Medulla oblongata (tissue), 1 donor: ENCODE data around the gene PDE3A.
"Not testable (repeated sequence)": the region's sequence is repeated elsewhere in the genome, so short reads cannot be mapped to it uniquely, and the experiment has no call there.

Source experiments
- DNase-seq: peaks from one replicate; pipeline ENCODE4 v3.0.0-alpha.2; 2015; ENCODE audit errors: extremely low spot score

Gene PDE3A

DNA sequence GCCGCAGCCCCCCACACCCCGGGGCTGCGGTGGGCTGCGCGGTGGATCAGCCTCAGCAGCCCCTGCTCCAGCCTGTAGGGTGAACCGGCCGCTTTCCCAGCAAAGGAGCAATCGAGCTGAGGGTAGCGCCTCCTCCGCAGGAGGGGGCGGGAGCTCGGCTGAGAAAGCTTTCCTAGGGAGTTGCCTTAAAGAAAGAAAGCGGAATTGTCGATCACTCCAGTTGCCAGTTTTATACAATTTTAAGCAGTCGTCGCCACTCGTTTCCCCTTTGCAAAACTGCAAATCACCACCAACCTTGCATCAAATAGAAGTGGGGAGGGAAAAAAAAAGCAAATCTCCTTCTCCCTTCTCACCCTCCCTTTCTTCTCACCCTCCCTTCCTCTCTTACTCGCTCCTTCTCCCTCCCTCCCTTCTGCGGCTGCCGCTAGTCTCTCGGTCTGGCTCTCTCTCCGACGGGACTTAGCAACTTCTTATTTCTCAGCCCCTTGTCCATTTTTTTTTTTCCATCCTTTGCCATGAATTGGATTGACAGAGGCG lies at the start of gene PDE3A:
Gene PDE3A, plus strand, starts transcription at position 424 of the 537 bp plus-strand sequence. CDS start 748 bp downstream, outside the sequence.
- peak; percentile 70 for DNase-seq

DNA sequence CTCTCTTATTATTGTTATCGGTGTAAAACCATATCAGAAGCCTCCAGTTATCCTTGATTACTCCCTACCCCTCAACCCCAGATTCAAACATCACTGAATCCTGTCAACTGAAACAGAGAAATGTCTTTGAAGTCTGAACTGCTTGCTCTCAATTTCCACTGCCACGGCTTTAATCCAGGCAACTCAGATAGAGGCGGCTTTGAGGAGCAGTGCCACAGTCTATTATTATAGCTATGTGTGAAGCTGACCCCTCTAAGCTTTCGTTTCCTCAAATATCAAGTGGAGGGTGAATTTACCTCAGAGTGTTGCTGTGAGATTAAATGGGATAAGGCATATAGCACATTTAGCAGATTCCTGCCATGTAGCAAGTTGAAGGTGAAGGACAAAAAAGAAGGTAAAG lies 49.0 kb upstream of the PDE3A start:
- DNase-seq, result no peak

DNA sequence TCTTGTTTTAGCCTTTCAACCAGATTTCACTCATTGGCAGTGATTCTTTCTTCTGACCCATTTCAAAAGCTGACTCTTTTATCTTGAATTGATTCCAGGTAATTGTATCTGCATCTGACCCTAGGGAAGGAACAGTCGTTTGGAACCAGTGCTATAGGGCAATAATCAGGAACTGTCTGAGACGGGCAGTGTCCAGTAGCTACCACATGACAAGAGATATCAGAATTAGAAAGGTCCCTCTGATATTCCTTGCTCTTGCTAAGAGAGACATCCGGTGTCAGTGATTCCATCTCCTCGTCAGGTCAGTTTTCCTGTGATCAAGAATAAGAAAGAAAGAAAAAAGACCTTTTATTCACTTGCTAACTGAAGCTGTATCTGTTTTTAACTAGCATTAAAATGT lies 47.8 kb upstream of the PDE3A start:
- DNase-seq, result no peak

DNA sequence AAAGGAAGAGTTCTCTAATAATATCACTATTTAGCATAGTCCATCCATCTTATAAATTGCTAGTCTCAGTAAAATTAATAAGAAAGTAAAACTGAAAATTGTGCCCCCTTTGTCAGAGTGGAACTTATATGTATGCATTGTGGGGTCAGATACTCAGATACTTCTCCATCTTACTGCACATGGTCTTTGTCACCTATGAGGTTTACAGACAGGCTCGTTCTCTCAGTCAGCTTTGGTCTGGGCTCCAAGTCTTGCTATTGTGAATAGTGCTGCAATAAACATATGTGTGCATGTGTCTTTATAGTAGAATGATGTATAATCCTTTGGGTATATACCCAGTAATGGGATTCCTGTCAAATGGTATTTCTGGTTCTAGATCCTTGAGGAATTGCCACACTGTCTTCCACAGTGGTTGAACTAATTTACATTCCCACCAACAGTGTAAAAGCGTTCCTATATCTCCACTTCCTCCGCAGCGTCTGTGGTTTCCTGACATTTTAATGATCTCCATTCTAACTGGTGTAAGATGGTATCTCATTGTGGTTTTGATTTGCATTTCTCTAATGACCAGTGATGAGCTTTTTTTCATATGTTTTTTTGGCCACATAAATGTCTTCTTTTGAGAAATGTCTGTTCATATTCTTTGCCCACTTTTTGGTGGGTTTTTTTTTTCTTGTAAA lies 37.4 kb upstream of the PDE3A start:
- not testable (repeated sequence) for DNase-seq

DNA sequence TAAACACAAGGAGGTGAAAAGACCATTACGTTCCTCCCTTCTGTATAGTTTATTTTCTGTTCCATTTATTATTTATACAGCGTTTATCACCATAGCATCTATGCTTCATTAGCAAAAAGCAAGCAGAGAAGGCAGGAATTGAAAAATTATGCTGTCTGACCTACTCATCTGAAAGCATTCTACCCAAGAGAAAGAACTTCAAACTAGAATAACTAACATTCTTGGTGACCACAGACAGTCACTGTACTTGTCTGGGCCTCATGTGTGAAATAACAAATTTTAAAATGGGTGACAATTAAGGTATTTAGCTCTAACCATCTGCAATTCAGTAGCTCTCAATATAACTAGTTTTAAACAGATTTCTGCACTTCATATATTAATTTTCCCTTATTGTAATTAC lies 29.3 kb upstream of the PDE3A start:
- no peak for DNase-seq

DNA sequence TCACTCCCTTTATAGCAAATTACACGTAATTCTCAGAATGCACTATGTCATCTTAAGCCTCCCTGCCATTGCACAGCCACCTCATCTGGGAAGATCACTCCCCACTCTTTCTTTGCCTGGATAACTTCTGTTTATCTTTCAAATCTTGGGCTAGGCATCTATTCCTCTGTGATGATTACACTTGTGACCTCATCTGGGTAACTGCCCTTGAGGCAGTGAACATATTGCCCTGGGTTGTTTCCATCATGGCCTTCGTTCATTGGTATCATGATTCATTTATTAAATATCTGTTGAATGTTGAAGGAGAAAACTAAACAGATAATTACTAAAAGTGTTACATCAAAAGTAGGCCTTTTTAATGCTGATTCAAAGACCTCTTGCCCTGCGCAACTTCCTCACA lies 26.2 kb upstream of the PDE3A start:
- DNase-seq, result no peak

DNA sequence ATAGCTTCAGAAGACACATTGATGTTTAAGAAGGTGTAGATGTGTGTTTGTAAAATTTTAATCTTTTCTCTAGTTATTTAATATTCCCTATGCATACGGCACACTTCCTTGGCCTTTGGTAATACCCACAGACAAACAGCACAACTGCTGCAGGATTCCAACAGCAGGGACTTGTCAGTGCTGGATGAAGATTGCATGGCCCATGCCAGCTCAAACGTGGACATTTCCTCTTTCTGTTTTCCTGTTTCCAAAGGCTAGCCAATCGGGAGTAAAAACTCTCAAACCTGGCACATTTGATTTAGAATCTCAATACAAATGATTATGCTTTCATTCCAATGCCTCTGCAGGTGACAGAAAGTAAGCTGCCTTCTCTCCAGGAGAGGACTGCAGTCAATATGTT lies 22.5 kb upstream of the PDE3A start:
- DNase-seq, result no peak

DNA sequence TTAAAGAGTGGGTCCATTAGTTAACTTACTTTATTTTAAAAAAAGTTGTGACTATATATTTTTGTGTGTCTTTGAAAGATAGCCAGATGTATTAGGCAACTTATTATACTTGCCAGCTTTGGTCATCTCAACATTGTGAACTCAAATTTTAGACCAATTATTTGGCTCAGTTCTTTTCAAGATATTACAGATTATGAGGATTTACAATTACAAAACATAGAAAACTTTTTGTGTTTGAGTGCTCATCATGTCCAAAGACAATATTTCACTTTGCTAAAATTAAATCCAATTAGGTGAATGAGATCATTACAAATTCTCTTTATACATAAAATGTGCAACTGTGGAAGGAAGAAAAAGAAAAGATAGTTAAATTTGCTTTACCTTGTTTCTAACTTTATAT lies 18.3 kb upstream of the PDE3A start:
- DNase-seq, result no peak

DNA sequence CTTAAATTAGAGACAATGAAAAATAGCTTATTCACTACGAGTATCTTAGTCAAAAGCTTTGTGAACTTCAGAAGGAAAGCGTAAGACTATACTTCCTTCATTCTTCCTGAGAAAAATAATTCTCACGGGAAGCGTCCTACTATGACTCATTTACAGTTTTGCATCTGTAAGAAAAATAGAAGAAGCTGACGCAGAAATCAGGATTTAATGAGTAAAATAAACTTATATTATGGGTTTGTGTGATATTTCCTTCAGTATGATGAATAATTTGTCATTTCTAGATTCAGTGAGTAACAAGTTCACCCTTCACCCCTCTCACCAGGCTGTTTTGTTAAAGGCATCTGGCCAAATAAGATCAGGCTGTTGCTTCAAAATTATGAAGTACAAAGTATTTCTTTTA lies 17.8 kb upstream of the PDE3A start:
- DNase-seq, result no peak

DNA sequence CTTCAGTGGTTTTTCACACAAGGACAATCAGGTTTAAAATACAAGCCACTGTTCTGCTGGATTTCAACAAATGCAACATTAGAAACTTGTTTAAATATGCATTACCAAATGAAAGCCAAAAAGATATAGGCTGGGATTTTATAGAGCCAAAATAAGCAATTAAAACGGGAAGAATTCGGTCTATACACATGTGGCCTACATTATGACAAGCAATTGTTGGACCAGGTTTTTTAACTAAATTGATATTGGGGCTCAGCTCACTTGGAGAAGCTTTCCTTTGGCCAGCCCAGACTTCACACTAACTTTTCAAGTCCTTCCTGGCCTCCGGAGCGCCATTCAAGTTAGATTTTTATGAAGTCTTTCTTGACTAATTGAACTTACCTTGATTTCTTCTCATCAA lies 16.9 kb upstream of the PDE3A start:
- no peak for DNase-seq

DNA sequence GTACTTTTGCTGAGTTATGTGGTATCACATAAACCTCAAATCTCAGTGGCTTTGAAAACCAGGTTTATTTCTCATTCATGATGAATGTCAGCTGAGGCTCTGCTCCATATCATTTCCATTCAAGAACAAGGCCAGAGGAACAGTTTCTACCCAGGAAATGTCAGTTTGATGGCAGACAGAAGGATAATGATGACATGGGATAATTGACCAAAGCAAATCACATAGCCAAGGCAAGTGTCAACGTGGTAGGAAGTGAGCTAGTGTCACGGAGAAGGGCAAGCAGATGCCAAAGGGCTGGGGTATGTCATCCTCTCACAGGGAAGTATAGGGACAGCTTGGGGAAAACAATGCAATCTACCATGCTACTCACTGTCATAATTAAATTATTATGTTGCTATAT lies 12.3 kb upstream of the PDE3A start:
- no peak for DNase-seq

DNA sequence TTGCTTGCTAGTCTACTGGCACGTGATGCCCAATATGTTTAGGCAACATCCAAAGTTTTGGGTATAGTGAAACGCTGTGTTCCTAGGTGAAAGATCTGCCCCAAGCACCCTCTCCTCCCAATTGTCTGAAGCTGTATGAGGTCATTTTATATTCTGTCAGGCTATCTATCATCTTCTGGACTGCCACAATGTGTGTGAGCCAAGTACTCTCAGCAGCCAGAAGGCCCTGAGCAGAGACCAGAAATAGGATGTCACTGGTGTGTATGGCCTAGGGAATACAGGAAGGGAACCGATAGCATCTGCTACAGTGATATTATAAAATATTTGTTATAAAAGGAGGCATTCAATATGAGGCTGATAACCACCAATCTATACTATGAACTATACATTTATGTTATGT lies 7.9 kb upstream of the PDE3A start:
- no peak for DNase-seq

DNA sequence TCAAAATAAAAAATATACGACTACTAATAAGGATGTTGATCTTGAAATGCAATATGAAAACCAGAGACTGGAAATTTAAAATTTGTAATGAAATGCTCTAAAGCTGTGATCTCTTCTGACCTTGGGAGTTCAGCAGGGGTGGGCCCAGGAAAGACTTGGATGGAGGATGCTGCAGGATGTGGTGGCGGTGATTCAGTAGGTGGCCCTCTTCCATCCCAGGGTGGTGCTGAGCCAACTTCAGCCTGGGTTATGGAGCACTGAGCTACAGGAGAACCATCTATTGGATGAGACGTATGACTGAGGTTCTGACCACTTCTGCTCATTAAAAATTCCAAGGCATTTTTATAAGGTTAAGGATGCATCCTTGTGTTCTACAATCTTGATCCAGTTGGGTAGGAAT lies 6.9 kb upstream of the PDE3A start:
- no peak for DNase-seq

DNA sequence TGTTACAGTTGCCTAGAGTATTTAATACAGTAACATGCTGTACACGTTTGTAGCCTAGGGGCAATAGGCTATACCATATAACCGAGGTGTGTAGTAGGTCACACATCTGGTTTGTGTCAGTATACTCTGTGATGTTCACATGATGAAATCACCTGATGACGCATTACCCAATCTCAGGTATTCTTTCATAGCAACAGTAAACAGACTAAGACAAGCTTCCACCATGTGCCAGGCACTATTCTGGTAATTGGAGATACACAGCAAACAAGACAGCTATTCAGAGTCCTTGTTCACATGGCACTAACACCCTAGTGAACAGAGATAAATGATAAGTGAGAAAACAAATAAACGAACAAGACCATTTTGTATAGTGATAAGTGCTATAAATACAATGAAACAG lies 3.8 kb upstream of the PDE3A start:
- no peak for DNase-seq

DNA sequence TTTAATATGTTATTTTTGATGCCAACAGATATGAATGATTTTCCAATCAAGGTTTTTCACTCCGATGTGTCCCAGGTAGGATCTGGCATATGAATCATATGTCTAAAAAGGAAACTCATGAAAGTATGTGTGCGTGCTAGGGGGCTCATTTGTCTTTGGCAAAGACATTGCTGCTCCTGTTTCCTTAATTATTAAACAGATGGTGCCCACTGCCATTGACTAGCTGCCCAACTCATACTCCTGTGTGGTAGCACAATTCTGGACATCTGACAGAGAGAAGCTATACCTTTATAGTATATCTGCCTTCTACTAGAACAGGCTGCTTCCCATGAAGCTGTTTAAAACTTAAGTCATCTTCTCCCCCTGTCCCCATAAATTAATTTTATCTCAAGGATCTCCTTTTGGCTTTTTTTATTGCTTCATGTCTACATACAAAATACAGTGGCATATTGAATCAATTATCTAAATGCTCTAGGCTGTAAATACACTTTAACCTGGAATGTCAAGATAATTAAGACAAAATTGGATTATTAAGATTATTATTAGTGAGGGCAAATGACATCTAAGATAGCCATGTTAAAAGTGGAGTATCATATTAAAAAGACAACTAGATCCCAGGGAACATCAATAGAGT lies 1.4 kb upstream of the PDE3A start:
- no peak for DNase-seq

DNA sequence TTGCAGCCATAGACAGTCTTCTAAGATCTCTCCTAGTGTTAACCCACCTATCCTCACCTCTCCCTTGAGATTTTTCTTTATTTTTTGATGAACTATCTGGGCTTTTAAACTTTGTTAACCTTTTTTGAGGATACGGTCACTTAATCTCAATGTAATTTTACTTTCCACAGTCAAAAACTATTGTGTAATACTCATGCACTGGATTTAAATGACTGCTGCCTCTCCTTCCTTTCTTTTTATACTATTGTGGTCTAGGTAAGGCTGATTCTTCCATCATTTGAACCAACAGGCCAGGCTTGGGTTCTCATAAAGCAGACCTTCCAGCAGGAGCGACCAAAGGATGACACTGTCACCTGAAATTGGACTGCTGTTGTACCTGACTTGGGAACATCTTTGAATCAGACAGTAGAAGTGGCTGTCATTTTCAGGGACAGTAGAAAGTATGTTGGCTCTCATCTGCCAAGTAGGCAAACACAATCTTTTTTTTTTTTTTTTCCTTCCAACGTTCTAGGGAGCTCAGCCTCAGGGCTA lies 689 bp upstream of the PDE3A start:
- no peak for DNase-seq

DNA sequence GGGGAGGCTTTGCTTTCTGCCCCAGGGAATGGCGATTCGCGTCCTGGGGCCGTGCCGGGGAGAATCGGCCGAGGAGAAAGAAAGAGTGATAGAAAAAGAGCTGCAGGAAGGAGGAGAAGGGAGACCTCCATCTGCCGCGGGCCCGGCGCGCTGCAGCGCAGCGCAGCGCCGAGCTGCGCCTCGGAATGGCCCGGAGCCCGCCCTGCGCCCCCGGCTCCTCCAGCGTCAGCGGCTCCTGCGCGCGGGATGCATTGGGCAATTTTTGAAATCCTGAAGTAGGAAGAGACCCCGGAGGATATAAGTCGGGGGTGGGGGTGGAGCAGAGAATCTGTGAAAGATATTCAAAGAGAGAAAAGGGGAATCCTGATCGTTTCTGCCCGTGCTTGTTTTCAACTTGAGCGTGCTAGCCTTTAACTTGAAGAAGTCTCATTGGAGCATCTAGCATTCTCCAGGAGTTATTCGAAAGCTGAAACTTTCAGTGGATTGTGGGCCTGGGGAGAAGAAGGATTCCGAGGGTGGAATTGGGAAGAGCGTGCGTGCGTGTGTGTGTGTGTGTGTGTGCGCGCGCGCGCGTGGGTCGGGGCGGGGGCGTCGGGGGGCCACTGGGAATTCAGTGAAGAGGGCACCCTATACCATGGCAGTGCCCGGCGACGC lies 441 bp downstream of the PDE3A start:
- DNase-seq, result peak; percentile 26

DNA sequence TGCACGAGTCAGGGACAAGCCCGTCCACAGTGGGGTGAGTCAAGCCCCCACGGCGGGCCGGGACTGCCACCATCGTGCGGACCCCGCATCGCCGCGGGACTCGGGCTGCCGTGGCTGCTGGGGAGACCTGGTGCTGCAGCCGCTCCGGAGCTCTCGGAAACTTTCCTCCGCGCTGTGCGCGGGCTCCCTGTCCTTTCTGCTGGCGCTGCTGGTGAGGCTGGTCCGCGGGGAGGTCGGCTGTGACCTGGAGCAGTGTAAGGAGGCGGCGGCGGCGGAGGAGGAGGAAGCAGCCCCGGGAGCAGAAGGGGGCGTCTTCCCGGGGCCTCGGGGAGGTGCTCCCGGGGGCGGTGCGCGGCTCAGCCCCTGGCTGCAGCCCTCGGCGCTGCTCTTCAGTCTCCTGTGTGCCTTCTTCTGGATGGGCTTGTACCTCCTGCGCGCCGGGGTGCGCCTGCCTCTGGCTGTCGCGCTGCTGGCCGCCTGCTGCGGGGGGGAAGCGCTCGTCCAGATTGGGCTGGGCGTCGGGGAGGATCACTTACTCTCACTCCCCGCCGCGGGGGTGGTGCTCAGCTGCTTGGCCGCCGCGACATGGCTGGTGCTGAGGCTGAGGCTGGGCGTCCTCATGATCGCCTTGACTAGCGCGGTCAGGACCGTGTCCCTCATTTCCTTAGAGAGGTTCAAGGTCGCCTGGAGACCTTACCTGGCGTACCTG lies 1.1 kb downstream of the PDE3A start:
- peak; percentile 42 for DNase-seq

DNA sequence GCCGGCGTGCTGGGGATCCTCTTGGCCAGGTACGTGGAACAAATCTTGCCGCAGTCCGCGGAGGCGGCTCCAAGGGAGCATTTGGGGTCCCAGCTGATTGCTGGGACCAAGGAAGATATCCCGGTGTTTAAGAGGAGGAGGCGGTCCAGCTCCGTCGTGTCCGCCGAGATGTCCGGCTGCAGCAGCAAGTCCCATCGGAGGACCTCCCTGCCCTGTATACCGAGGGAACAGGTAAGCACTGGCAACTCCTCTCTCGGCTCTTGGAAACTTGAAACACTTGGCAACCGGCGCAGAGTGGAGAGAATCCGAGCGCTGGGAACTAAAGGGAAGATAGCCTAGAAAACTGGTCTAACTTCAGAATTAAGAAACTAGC lies 1.7 kb downstream of the PDE3A start:
- peak; percentile 50 for DNase-seq

DNA sequence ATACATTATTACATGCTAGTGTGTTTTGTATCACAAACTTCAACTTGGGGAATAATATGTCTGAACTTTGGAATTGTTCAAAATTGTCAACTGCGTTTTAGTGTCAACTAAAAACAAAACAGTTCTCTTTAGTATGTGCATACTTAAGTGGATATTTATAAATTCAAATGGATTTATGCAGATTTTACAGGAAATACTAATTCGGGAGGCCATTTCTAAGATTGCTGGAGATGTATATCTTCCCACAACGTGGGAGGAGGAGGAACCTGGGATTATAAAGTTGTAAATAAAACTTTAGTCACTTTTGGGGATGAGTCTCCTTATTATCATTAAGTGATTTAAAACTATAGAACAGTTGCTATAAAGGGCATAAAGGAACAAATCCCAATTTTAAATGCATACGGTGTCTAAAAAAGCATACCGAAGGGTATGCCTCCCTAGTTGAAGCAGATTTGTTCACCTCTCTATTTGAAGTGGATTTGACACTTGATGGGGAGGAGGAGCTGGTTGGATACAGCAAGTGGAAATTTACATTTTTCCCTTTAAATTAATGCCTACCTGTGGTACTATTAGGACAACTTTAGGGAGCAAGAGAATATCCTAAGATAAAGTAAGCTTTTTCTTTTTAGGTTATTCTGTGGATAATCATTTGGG lies 2.7 kb downstream of the PDE3A start:
- DNase-seq, result no peak

DNA sequence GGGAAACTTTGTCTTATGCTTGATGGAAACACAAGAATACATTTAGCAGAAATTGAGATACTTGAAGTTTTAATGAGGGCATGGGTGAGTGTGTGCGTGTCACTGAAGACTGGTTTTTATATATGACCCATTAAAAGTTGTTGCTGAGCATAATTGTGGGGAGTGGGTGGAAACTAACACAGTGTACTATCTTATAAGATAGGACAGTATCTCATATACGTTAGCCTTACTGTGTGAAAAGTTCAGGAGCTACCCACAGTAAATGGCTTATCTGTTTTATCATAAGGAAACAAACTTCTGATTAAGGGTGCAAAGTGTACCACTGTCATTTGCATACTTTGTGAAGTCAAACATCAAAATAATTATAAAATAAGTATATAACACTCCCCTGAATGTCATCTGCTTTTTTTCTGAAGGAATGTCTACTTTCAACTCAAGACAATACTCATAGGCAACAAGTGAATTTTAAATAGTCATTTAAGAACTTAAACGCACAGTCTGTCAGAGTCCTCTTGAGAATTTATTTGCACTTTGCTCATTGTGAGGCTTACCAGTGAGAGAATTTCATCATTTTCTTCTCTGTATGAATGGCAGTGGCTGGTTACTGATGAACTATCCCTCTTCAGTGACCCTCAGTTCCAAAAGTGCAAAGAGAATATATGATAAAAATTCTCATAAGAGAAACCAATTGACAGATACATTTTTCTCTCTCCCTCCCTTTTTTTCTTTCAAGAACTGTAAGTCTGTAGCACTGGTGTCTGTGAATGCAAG lies 4.2 kb downstream of the PDE3A start:
- no peak for DNase-seq
